Smooth muscle cell of the coronary artery (primary cell): ENCODE results near the gene PPID. TPM values are rescaled to one million over a fixed set of nuclear protein-coding genes. Genes with fewer than 3 reads are reported as not detected.

Experiments used
- total RNA-seq: library from RNA; depleted of rRNA; stranded (reverse); fragments of >200 nt; gene quantifications from 2 replicates; pipeline ENCODE4 v1.2.3, GENCODE V29; 2014; ENCODE audit warnings: low replicate concordance

The PPID gene
- total RNA-seq: 18.8 and 22.4 TPM in 2 replicates

GRCh38 chr4:158722917-158723793 is at the start of gene PPID:
Gene PPID (minus strand): TSS chr4:158723396. CDS start chr4:158723288, 108 bp downstream.

GRCh38 chr4:158768555-158769174 is 45.5 kb upstream of the PPID start, which contains the start of gene FNIP2:
Gene FNIP2 (plus strand): TSS chr4:158769026. CDS start chr4:158769213, 187 bp downstream.

GRCh38 chr4:158671915-158672806 is 51.0 kb downstream of the PPID start, which contains the start of gene ETFDH:
Gene ETFDH (plus strand): TSS chr4:158672296. CDS start chr4:158672457, 161 bp downstream.

DNA sequence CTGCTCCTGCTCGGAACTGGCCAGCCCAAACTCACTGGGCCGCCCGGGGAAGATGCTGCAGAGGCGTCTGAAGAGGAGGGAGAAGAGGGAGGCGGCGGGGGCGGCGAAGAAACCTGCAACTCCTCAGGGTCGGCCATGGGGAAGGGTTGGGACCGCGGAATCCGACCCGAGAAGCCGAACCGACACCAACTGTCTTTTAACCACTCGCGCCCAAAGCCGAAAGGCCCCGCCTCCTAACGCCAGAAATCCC is 51.6 kb downstream of the PPID start, which contains the start of gene C4orf46:
Gene C4orf46, minus strand, starts transcription at position 223 of the 250 bp plus-strand sequence. Its CDS starts 86 bp downstream, at position 137.

Other genes with a start within 250 kb of the PPID start
- 4.6 and 10.5 TPM in 2 replicates for gene RXFP1, start 201.5 kb downstream of the PPID start, total RNA-seq
- 8.3 and 14.4 TPM in 2 replicates for gene C4orf46, start 51.5 kb downstream of the PPID start, total RNA-seq
- 19.3 and 51.8 TPM in 2 replicates for gene ETFDH, start 51.1 kb downstream of the PPID start, total RNA-seq
- gene FNIP2, start 45.6 kb upstream of the PPID start, total RNA-seq: 14.7 and 40.3 TPM in 2 replicates